ENCODE measurements around the gene ADCY7.
A peak's percentile ranks its signal among the peaks of the same experiment; 100 is the strongest.

ADCY7 gene

DNA sequence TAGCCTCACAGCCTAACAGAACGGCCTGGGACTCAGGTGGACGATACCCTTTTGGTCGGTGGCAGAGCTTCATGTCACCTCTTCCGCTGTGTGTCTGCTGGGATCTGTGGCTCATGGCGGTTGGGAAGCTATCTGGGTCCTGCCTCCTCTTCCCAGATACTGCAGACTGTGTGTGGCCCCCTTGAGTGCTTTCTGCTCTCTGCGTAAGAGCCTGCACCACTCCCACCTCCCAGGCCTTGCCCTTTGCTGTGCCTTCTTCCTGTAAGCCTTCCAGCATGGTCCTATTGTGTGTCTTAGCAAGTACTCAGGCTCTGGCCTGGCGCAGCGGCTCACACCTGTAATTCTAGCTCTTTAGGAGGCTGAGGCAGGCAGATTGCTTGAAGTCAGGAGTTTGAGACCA lies 17.5 kb upstream of the ADCY7 start:
- no peak for DNase-seq (ENCODE audit: low spot score)

DNA sequence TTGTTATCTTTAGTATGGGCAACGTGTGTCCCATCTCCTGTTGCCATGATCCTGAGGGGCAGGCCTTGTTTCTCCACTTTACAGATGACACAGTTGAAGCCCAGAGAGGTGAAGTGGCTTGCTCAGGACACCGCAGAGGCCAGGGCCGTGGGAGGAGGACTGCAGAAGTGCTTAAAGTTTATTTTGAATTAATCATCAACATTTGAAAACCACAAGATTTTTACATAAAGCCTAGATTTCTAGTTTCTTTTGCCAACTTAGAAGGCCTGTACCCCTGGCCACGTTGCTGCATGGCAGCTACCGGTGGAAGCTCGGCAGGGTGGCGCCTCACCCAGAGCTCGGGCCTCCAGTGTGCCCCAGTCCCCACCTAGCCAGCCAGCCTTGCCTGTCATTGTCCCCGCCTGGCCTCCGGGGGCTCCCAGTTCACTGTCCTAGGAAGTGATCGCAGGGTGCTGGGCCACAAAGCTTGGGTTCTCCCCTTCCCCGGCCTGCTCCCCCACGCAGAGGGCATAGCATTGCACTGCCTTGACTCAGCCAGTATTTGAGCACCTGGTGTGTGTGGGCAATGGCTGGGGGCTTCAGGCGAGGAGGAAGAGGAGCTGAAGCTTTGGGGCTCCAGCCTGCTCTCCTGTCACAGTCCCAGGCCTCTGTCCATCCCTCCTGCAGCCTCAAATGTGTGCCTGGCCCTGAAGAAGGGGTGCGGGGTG lies 14.8 kb upstream of the ADCY7 start:
- no peak for DNase-seq (ENCODE audit: low spot score)

DNA sequence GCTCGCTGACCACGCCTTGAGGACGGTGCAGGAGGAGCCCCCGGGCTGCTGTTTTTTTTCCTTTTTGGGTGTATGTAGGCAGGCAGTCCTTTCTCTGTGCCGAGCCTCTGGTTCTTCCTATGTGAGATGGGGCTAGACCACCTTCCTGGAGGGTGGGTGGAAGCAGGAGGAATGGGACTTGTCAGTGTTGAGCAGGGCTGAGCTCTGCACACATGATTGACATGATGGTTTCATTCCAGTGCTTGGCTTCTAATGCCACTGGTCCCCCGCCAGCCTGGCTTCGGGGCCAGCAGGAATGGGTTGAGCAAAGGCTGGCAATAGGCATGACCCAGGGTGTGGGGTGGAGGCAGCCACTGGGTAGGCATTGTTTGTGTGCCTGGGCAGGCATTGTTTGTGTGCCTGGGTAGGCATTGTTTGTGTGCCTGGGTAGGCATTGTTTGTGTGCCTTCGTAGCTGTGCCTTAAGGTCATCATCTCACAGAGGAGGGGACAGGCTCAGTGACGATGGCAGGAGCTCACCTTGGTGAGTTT lies 14.2 kb upstream of the ADCY7 start:
- DNase-seq (ENCODE audit: low spot score) = no peak

DNA sequence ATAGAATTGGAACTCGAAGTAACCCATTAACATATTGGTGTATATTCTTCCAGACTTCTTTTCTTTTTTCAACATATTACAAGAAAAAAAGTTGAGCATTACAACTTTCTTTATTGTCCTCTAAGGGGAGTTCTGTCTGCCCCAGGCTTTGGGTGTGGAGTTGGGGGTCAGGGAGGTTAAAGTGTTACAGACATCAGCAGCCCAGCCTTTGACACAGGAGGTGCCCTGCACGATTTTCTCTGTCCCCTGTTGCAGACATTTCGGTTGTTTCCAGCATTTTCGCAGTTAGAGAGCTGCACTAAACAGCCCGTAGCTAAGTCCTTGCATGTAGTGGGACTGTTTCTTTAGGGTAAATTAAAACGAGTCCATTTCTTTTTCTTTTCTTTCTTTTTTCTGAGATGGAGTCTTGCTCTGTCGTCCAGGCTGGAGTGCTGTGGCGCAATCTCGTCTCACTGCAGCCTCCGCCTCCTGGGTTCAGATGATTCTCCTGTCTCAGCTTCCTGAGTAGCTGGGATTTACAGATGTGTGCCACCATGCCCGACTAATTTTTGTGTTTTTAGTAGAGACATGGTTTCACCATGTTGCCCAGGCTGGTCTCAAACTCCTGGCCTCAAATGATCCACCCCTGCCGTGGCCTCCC lies 13.4 kb upstream of the ADCY7 start:
- no peak for DNase-seq (ENCODE audit: low spot score)

DNA sequence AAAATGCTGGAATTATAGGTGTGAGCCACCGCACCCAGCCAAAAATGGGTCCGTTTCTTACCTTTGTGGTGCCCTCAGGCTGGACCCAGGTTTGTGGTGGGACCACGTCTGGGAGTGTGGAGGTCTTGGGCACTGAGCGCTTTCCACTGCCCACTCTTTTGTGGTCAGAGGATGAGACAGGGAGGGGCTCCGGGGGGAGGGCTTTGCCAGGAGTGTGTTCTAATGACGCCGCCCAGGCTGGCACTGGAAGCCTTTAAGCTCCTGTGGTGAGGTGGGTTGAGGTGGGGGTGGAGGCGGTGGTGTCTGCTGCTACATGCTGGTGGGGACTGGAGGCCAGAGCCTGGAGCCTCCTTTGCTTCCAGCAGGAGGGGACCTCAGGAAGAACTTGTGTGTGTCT lies 12.8 kb upstream of the ADCY7 start:
- no peak for DNase-seq (ENCODE audit: low spot score)

DNA sequence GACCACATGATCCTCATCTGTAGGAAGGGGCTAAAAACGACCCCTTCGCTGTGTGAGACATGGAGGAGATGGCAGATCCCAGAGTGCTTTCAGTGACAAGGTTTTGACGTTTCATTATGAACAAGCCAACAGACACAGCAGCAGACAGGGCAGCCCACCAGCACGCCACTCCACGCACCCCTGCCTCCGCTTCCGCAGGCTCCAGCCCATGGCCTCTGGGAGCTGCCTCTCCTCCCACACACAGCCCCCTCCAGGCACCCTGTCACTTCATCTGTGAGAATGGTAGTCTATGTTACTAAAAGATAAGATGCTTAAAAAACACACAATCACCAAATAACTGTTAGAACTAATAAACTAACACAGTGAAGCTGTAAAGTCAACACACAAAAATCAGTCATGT lies 12.3 kb upstream of the ADCY7 start:
- DNase-seq (ENCODE audit: low spot score) = no peak

DNA sequence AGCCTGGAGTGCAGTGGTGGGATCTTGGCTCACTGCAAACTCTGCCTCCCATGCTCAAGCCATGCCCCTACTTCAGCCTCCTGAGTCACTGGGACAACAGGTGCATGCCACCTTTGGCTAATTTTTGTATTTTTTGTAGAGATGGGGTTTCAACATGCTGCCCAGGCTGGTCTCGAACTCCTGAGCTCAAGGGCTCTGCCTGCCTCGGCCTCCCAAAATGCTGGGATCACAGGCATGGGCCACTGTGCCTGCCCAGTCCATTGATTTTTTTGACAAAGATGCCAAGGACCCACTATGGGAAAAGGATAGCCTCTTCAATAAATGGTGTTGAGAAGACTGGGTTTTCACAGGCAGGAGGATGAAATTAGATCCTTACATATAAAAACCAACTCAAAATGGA lies 10.8 kb upstream of the ADCY7 start:
- DNase-seq (ENCODE audit: low spot score) = no peak

DNA sequence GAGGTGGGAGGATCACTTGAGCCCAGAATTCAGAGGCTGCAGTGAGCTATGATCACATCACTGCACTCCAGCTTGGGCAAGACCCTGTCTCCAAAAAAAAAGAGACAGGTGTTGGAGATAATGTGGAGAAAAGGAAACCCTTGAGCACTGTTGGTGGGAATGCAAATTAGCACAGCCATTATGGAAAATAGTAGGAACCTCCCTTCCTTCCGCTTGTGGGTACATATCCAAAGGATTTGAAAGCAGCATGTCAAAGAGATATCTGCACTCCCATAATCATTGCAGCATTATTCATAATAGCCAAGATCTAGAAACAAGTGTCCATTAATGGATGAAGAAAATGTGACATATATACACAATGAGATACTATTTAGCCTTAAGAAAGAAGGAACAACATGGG lies 9.7 kb upstream of the ADCY7 start:
- DNase-seq (ENCODE audit: low spot score) = no peak

DNA sequence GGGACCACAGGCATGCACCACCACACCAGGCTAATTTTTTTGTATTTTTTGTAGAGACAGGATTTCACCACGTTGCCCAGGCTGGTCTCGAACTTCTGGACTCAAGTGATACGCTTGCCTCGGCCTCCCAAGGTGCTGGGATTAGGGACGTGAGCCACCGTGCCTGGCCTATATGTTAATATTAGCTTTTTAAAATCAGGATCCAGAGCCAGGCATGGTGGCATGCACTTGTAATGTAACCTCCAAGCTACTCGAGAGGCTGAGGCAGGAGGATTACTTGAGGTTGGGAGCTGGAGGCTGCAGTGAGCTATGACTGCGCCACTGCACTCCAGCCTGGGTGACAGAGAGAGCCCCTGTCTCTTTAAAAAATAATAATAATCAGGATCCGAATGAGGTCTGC lies 8.5 kb upstream of the ADCY7 start:
- DNase-seq (ENCODE audit: low spot score) = no peak

DNA sequence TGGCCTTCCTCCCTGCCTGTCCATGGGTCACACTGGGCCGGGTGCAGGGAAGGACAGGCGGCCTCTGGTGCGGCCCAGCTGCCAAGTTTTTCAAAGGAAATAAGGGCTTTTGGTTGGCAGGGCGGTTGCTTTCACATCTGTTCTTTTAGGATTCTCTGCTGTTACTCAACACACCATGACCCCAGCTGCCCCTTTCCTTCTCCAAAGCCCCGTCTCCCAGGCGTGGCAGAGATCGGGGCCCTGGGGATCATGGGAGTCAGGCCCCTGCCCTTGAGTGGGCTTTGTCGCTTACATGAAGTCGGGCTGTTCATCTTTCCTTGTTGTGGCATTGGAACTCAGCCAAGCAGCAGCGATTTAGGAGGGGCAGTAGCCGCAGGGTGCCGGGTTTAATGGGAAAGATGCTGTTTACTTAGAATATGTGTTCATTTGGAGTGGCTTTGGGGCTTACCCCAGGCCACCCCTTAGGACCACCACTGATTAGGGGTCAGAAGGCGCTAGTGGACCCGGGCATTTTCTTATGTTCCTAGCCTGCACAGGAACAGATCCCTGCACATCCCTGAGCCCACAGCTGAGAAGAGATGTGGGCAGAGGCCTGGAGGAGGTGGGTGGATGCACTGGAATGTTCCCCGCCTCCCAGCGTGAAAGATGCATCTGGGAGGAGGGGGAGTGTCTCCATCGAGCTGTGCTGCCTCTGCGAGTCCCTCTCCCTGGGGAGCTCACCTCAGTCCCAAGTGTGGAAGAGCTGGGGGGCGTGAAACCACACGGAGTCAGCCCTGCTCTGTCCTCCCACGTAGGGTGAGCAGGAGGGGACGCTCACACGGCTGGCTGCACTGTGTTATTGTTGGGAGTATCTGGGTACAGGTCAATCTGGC lies 6.8 kb upstream of the ADCY7 start:
- DNase-seq (ENCODE audit: low spot score) = no peak

DNA sequence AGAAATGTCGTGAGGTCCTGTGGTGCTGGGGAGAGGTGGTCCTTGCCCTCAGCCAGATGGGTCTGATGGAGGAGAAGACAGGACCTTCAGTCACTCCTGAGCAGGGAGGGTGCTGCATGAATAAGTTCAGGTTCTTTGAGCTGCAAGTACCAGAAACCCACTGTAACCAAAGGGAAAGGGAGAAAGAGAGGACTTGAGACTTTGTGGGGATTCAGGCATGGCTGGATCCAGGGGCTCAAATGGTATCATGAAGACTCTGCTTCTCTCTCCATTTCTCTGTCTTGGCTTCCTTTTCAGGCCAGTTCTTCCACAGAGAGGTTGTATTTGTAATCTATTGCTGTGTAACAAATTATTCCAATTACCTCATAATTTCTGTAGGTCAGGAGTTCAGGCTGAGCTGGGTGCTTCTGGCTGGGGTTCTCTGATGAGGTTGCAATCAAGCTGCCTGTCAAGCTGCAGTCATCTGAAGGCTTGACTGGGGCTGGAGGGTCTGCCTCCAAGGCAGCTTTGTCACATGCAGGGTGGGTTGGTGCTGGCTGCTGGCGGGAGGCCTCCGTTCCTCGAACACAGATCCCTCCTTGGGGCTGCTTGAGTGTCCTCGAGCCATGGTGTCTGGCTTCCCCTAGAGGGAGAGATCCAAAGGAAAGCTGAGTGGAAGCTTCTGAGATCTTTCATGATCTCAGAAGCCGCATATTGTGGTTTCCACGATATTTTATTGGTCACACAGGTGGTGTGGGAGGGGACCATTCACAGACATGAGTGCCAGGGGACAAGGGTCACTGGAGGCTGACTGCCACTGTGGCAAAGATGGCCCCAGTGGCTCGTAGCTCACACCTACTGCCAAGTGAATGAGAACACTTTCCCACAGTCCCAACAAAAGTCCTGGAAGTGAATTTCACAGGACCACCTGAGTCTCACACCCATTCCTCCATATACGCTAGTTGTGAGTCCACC lies 5.9 kb upstream of the ADCY7 start:
- DNase-seq (ENCODE audit: low spot score) = no peak

DNA sequence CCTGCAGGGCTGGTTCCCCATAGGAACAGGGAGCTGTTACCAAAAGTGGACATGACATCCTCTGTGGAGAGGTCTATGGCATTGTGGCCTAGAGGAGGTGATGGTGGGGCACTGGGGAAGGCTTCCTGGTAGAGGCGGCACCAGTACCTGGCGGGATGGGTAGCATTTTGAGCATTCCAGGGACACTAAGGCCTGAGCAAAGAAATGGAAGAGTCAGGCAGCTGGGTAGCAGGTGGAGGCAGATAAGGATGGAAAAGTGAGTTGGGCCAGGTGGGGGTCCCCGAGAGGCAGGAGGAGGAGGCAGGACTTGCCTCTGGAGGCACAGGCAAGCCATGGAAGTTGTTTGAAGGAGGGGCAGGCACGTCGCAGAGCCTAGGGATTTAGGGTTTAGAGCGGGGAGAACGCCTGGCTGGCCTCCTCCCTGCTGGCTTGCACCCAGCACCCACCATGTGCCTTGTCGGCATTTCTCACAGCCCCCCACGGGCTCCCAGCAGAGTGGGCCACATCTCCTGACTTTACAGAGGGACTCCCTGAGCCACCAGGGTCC lies 5.1 kb upstream of the ADCY7 start:
- no peak for DNase-seq (ENCODE audit: low spot score)

DNA sequence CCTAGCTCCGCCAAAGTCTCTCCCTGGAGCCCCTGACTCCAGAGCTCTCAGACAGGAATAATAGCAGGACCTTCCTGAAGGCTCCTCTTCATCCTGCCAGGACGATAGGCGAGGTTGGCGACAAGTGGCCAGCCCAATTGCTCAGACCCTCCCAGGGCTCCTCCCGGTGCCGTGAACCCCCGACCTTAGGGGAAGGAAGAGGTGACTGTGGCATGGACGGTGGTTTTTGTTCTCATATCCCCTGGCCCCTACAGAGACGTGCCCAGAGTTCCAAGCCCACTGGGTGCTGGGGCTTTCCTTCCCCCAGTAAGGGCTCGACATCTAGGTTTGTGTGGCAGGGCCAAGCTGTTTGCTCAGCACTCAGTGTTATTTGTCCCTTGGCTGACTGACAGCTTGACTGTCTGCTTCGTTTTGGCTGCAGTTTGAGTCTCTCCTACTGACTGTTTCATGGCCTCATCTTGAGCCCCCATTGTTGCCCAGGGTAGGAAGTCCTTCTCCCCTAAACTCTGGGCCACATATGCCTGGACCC lies 4.6 kb upstream of the ADCY7 start:
- no peak for DNase-seq (ENCODE audit: low spot score)

DNA sequence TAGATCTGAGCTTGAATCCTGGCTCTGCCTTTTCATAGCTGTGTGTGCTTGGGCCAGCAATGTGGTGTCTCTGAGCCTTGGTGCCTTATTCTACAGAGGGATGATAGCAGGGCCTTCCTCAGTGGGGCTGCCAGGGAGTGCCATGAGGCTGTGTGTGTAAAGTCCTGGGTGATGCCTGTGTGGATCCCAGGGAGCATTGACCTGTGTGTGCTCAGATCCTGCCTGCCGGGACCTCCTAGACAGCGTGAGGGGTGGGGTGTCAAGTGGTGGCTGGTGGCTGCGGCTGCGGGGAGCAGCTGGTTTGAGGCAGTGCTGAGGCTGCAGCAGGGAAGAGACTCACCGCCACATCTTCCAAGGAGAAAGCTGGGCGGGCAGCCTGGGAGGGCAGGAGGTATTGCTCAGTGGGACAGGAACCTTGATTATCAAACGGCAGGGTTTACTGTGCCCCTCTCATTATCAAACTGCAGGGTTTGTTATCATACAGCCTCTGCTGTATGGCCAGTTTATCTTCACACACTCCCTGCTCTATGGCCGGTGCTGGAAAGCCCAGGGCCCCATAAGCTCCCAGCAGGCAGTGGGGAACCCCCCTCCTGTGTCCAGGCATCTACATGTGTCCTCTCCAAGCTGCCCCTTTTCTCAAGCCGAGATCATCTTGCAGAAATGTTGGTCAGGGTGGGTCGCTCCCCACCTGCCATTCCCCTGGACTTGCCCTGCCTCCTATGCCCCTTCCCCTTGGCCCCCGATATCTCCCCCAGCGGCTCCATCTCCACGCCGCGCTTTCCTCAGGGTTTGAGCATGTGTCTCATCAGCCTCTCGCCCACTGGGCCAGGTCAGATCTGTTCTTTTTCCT lies 3.1 kb upstream of the ADCY7 start:
- DNase-seq (ENCODE audit: low spot score) = peak; percentile 54

DNA sequence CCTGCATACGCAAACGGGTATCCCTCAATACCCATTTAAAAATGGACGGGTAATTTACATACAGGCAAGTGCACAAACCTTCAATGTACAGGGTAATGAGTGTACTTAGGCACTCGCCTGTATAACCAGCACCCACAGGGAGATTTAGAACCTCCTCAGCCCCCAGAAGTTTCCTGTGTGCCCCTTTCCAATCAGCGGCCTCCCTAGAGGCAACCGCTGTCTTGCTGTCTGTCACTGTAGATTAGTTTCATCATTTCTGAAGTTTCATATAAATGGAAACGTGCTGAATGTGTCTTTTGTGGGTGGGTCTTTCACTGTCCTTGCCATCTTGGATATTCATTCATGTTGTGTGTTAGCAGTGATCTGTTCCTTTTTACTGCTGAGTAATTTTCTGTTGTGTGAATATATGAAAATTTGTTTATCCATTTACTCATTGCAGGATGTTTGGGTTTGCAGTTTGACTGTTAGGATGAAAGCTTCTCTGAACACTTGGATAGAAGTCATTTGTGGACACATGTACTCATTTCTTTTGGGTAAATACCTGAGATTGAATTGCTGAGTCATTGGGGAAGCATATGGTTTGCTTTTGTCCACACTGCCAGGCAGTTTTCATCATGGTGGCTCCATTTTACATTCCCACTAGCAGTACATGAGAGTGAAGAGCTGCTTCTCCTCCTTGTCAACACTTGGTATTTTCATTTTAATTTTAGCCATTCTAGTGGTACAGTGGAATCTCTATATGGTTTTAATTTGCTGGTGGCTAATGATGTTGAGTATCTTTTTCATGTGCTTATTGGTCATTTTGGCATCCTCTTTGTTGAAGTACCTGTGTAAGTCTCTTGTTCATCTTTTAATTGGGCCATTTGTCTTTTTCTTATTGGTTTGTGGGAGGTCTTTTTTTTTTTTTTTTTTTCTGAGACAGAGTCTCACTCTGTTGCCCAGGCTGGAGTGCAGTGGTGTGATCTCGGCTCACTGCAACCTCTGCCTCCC lies 2.1 kb upstream of the ADCY7 start:
- peak; percentile 61 for DNase-seq (ENCODE audit: low spot score)

DNA sequence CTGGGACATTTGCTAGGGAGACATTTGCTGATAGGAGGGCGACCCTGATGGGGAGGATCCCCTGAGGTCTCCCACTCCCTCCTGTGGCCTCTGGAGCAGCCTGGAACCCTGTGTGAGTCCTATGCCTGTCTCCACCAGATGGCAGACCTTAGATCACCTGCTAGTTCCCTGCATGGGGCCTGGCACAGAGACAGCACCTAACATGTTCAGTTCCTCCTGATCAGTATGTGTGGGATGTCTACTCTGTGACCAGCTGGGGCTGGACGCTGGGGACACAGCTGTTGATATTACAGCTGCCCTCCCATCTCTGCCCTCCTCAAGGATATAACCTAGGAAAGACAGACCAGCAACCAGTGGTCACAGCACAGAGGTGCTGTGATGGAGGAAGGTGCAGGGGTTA lies 1.1 kb upstream of the ADCY7 start:
- peak; percentile 73 for DNase-seq (ENCODE audit: low spot score)

DNA sequence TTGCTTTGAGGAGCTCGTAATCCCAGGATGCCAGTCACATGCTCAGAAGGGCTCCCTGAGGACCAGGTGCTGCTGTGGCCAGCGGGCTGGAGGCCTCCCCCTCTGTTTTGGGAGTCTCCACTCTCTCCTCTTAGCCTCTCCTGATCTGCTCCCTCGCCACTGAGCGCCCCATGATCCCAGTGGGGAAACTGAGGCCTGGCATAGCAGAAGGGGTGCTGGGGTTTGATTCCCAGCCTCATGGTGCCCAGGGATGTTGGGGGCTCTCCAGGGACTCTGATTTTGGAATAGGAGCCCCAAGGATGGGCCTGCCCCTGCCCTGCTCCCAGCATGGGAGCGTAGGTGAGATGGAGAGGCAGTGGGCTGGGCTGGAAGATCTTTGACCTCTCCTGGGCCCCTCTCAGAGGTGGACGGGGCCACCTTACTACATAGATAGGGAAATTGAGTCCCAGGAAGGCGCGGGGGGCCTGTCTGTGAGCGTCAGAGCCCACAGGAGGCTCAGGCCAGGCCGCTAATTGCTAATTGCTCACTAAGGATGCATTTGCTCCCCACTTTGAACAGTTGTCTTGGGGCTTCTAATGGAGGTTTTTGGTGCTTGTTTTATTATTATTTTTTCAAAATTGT lies 525 bp upstream of the ADCY7 start:
- DNase-seq (ENCODE audit: low spot score) = no peak

DNA sequence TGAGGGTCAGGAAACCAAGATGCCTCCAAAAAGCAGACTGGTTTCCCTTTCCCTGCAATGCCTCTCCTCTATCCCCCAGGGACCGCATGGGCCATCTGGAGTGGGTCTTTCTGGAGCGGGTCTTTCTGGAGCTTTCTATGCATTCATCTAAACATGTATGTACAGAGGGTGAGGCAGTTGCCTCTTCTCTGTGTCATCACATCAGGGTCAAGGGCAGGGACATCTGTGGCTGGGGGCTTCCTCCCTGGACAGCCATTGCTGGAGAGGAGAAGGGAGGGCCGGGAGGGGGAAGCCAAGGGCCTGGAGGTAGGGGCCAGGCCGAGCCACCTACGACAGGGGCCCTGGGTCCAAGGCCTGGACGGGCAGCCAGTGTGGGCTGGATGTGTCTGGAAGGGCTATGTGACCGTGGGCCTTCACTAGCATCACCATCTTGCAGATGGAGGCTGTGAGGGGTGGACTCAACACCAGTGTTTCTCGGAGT lies 840 bp downstream of the ADCY7 start:
- DNase-seq (ENCODE audit: low spot score) = no peak
